ENCODE data around the gene BTN2A1. TPM values are rescaled to one million over a fixed set of nuclear protein-coding genes. Genes with fewer than 3 reads are reported as not detected.
A peak's percentile ranks its signal among the peaks of the same experiment; 100 is the strongest.

BTN2A1 gene
- total and polyA plus RNA-seq, 9 of the 15 experiments (the other 6 are each of a cell fraction or from before 2014, with no cell fraction given), result 6.7 to 22.1 (median 16.4) TPM

DNA sequence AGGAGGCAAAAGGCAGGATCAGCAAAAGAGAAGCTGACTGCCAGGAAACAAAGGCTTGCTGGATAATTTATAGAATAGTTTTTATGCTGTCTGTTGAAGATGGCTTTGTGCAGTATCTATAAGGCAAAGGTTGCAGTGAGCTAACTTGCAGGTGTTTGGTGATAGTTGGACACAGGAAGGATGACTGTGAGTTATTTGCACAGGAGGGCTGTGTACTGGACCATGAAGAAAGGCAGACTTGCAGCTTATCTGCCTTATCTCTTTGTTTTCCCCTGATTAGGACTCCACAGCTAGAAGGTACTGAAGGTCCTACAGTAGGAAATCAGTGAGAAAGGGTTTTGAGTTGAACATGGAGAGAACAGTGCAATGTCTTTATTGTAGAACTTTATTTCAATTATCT lies 44.4 kb downstream of the BTN2A1 start (continued):
- TF ChIP-seq EGR1 (conservative IDR thresholded peaks at IDR 0.05), result no peak
- TF ChIP-seq, protein P1, sequence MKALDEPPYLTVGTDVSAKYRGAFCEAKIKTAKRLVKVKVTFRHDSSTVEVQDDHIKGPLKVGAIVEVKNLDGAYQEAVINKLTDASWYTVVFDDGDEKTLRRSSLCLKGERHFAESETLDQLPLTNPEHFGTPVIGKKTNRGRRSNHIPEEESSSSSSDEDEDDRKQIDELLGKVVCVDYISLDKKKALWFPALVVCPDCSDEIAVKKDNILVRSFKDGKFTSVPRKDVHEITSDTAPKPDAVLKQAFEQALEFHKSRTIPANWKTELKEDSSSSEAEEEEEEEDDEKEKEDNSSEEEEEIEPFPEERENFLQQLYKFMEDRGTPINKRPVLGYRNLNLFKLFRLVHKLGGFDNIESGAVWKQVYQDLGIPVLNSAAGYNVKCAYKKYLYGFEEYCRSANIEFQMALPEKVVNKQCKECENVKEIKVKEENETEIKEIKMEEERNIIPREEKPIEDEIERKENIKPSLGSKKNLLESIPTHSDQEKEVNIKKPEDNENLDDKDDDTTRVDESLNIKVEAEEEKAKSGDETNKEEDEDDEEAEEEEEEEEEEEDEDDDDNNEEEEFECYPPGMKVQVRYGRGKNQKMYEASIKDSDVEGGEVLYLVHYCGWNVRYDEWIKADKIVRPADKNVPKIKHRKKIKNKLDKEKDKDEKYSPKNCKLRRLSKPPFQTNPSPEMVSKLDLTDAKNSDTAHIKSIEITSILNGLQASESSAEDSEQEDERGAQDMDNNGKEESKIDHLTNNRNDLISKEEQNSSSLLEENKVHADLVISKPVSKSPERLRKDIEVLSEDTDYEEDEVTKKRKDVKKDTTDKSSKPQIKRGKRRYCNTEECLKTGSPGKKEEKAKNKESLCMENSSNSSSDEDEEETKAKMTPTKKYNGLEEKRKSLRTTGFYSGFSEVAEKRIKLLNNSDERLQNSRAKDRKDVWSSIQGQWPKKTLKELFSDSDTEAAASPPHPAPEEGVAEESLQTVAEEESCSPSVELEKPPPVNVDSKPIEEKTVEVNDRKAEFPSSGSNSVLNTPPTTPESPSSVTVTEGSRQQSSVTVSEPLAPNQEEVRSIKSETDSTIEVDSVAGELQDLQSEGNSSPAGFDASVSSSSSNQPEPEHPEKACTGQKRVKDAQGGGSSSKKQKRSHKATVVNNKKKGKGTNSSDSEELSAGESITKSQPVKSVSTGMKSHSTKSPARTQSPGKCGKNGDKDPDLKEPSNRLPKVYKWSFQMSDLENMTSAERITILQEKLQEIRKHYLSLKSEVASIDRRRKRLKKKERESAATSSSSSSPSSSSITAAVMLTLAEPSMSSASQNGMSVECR (CRISPR knock-in tag; IDR thresholded peaks at IDR 0.05), result no peak
- no peak for TF ChIP-seq ARNT (IDR thresholded peaks at IDR 0.05)
- 0 out of 2 replicates have a peak, but pooled peaks have one; percentile 32 for TF ChIP-seq ETV1 (tag; conservative IDR thresholded peaks at IDR 0.05; ENCODE audit: low read depth)
- no peak for TF ChIP-seq SAFB2 (IDR thresholded peaks at IDR 0.05; ENCODE audit: borderline replicate concordance, low read depth, low read length, severe bottlenecking)
- TF ChIP-seq, protein P2, sequence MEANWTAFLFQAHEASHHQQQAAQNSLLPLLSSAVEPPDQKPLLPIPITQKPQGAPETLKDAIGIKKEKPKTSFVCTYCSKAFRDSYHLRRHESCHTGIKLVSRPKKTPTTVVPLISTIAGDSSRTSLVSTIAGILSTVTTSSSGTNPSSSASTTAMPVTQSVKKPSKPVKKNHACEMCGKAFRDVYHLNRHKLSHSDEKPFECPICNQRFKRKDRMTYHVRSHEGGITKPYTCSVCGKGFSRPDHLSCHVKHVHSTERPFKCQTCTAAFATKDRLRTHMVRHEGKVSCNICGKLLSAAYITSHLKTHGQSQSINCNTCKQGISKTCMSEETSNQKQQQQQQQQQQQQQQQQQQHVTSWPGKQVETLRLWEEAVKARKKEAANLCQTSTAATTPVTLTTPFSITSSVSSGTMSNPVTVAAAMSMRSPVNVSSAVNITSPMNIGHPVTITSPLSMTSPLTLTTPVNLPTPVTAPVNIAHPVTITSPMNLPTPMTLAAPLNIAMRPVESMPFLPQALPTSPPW (CRISPR knock-in tag; IDR thresholded peaks at IDR 0.05), result no peak
- TF ChIP-seq, protein P3, sequence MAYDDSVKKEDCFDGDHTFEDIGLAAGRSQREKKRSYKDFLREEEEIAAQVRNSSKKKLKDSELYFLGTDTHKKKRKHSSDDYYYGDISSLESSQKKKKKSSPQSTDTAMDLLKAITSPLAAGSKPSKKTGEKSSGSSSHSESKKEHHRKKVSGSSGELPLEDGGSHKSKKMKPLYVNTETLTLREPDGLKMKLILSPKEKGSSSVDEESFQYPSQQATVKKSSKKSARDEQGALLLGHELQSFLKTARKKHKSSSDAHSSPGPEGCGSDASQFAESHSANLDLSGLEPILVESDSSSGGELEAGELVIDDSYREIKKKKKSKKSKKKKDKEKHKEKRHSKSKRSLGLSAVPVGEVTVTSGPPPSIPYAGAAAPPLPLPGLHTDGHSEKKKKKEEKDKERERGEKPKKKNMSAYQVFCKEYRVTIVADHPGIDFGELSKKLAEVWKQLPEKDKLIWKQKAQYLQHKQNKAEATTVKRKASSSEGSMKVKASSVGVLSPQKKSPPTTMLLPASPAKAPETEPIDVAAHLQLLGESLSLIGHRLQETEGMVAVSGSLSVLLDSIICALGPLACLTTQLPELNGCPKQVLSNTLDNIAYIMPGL (CRISPR knock-in tag; IDR thresholded peaks at IDR 0.05), result no peak
- TF ChIP-seq RAD51 (IDR thresholded peaks at IDR 0.05; ENCODE audit: borderline replicate concordance, low read depth), result no peak
- TF ChIP-seq ZNF384 (IDR thresholded peaks at IDR 0.05; ENCODE audit: low read depth, low read length), result no peak
- TF ChIP-seq, protein P4, sequence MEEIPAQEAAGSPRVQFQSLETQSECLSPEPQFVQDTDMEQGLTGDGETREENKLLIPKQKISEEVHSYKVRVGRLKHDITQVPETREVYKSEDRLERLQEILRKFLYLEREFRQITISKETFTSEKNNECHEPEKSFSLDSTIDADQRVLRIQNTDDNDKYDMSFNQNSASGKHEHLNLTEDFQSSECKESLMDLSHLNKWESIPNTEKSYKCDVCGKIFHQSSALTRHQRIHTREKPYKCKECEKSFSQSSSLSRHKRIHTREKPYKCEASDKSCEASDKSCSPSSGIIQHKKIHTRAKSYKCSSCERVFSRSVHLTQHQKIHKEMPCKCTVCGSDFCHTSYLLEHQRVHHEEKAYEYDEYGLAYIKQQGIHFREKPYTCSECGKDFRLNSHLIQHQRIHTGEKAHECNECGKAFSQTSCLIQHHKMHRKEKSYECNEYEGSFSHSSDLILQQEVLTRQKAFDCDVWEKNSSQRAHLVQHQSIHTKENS (CRISPR knock-in tag; IDR thresholded peaks at IDR 0.05), result no peak
- no peak for TF ChIP-seq ZNF644 (tag; IDR thresholded peaks at IDR 0.05; ENCODE audit: low read depth)
- no peak for TF ChIP-seq HMG20A (CRISPR knock-in tag; conservative IDR thresholded peaks at IDR 0.05)
- peak; percentile 93 for TF ChIP-seq CTBP1 (IDR thresholded peaks at IDR 0.05; ENCODE audit: borderline replicate concordance)
- no peak for TF ChIP-seq HDAC1 (IDR thresholded peaks at IDR 0.05)
- peak; percentile 45; the same call in 1 of the 2 replicates for TF ChIP-seq NFIC (IDR thresholded peaks at IDR 0.05)
- TF ChIP-seq EP400 (IDR thresholded peaks at IDR 0.05), result peak; percentile 34; the same call in 1 of the 2 replicates
- TF ChIP-seq ETV5 (CRISPR knock-in tag; IDR thresholded peaks at IDR 0.05; ENCODE audit: low read depth), result 0 out of 2 replicates have a peak, but pooled peaks have one; percentile 57
- TF ChIP-seq RHOXF2B (CRISPR knock-in tag; conservative IDR thresholded peaks at IDR 0.05), result no peak
- TF ChIP-seq ZNF408 (CRISPR knock-in tag; IDR thresholded peaks at IDR 0.05; ENCODE audit: low read depth), result no peak
- TF ChIP-seq MEIS2 (IDR thresholded peaks at IDR 0.05; ENCODE audit: partially characterized antibody), result peak; percentile 40
- peak; percentile 75 for TF ChIP-seq SMARCE1 (IDR thresholded peaks at IDR 0.05)
- no peak for TF ChIP-seq COPS2 (conservative IDR thresholded peaks at IDR 0.05)
